Stimulated activated CD4-positive, alpha-beta T cell treated with anti-CD3 and anti-CD28 coated beads, Interleukin-2, amount 100 ng/mL, for 48 hours (primary cell): ENCODE measurements around the gene B4GALT1.

Experiments used
- DNase-seq, 2 donors: peaks; one replicate each; pipeline ENCODE4 v3.0.0-alpha.2; 2020

The B4GALT1 gene

GRCh38 chr9:33139421-33140228 is 27.5 kb downstream of the B4GALT1 start:
- DNase-seq: no peak

GRCh38 chr9:33138768-33139167 is 28.4 kb downstream of the B4GALT1 start:
- DNase-seq: no peak

- DNase-seq: no peak
Observed at GRCh38 chr9:33137781-33138264, 29.3 kb downstream of the B4GALT1 start.

GRCh38 chr9:33136721-33137670 is 30.1 kb downstream of the B4GALT1 start:
- no peak for DNase-seq

- DNase-seq: no peak
Observed at GRCh38 chr9:33135470-33135958, 31.6 kb downstream of the B4GALT1 start.

GRCh38 chr9:33135031-33135461 is 32.1 kb downstream of the B4GALT1 start:
- DNase-seq: no peak

GRCh38 chr9:33133186-33133585 is 34.0 kb downstream of the B4GALT1 start:
- no peak for DNase-seq

GRCh38 chr9:33131790-33132772 is 35.1 kb downstream of the B4GALT1 start:
- DNase-seq: no peak

- no peak for DNase-seq
Observed at GRCh38 chr9:33130961-33131789, 36.0 kb downstream of the B4GALT1 start.

GRCh38 chr9:33129886-33130881 is 37.0 kb downstream of the B4GALT1 start:
- DNase-seq: no peak

GRCh38 chr9:33129251-33129885 is 37.8 kb downstream of the B4GALT1 start:
- DNase-seq: no peak

GRCh38 chr9:33128570-33128969 is 38.6 kb downstream of the B4GALT1 start:
- no peak for DNase-seq

- no peak for DNase-seq
Observed at GRCh38 chr9:33127881-33128280, 39.3 kb downstream of the B4GALT1 start.

GRCh38 chr9:33125871-33126823 is 41.0 kb downstream of the B4GALT1 start:
- DNase-seq: no peak

- DNase-seq: no peak
Observed at GRCh38 chr9:33125461-33125860, 41.7 kb downstream of the B4GALT1 start.

GRCh38 chr9:33124751-33125381 is 42.3 kb downstream of the B4GALT1 start:
- DNase-seq: no peak

GRCh38 chr9:33124046-33124445 is 43.1 kb downstream of the B4GALT1 start:
- no peak for DNase-seq
